Activated CD4-positive, alpha-beta T cell treated with anti-CD3 and anti-CD28 coated beads, Interleukin-2, amount 10 ng/mL, durations not matched to agents 24 days and 14 days (primary cell): ENCODE data around the gene SGMS2. TPM values are rescaled to one million over a fixed set of nuclear protein-coding genes. Genes with fewer than 3 reads are reported as not detected.

Experiments used
- DNase-seq: peaks from one replicate; pipeline ENCODE4 v3.0.0; 2022
- H3K27ac Mint-ChIP-seq: one replicate; pipeline ENCODE4 v1.8.0; 2022; ENCODE audit warnings: mild to moderate bottlenecking, mixed read lengths
- H3K27me3 Mint-ChIP-seq: one replicate; pipeline ENCODE4 v1.8.0; 2022; ENCODE audit warnings: mixed read lengths
- H3K36me3 Mint-ChIP-seq: one replicate; pipeline ENCODE4 v1.8.0; 2022; ENCODE audit warnings: low read depth, mild to moderate bottlenecking, mixed read lengths
- H3K4me1 Mint-ChIP-seq: one replicate; pipeline ENCODE4 v1.8.0; 2021; ENCODE audit warnings: mixed read lengths
- H3K4me3 Mint-ChIP-seq: one replicate; pipeline ENCODE4 v1.8.0; 2022; ENCODE audit warnings: mild to moderate bottlenecking, moderate library complexity, mixed read lengths
- H3K9me3 Mint-ChIP-seq: one replicate; pipeline ENCODE4 v1.8.0; 2021; ENCODE audit warnings: mixed read lengths
- intact Hi-C: fragments of 100-400 bp; cut with micrococcal nuclease; formaldehyde crosslinking; loops from one replicate; pipeline ENCODE4 v1.15.1; 2023
- total RNA-seq: library from RNA; stranded (reverse); gene quantifications from 2 replicates; pipeline ENCODE4 v1.2.3, GENCODE V29; 2022

Gene SGMS2
- total RNA-seq, 1 donor from 2014 or later: 0.72 TPM

GRCh38 chr4:107837776-107838618, 13.3 kb downstream of the SGMS2 start:
- Mint-ChIP-seq H3K9me3 (peaks cover 3% of the 10 kb centered on the region), H3K27ac (no peak overlapping the region), H3K27me3 (peaks cover 10% of the 10 kb centered on the region), H3K4me3 (no peak overlapping the region), H3K36me3 (no peaks in the 10 kb centered on the region), H3K4me1 (no peaks in the 10 kb centered on the region)
- DNase-seq: no peak
- intact Hi-C loops: no loop called here

GRCh38 chr4:107838861-107839565, 14.3 kb downstream of the SGMS2 start:
- intact Hi-C loops: no loop called here
- Mint-ChIP-seq H3K4me1 (no peaks in the 10 kb centered on the region), H3K27ac (no peak overlapping the region), H3K27me3 (peaks cover 10% of the 10 kb centered on the region), H3K9me3 (peaks cover 3% of the 10 kb centered on the region), H3K36me3 (no peaks in the 10 kb centered on the region), H3K4me3 (no peak overlapping the region)
- DNase-seq: no peak

- no peaks in the 10 kb centered on the region for H3K4me1 Mint-ChIP-seq
- peaks cover 3% of the 10 kb centered on the region for H3K9me3 Mint-ChIP-seq
Measured at GRCh38 chr4:107843391-107843790, 18.7 kb downstream of the SGMS2 start.

GRCh38 chr4:107845681-107846080, 20.9 kb downstream of the SGMS2 start:
- Mint-ChIP-seq H3K4me1 (no peaks in the 10 kb centered on the region), H3K9me3 (peaks cover 3% of the 10 kb centered on the region), H3K36me3 (no peaks in the 10 kb centered on the region), H3K27me3 (peaks cover 6% of the 10 kb centered on the region), H3K27ac (no peak overlapping the region), H3K4me3 (no peak overlapping the region)
- no peak for DNase-seq
- intact Hi-C loops: no loop called here

More at GRCh38 chr4:107843391-107843790, 18.7 kb downstream of the SGMS2 start:
- intact Hi-C loops: no loop called here
- Mint-ChIP-seq H3K27ac (no peak overlapping the region), H3K4me3 (no peak overlapping the region), H3K36me3 (no peaks in the 10 kb centered on the region), H3K27me3 (peaks cover 10% of the 10 kb centered on the region)
- no peak for DNase-seq

GRCh38 chr4:107850438-107850837, 25.7 kb downstream of the SGMS2 start:
- no peaks in the 10 kb centered on the region for H3K36me3 Mint-ChIP-seq
- DNase-seq: no peak
- H3K9me3 Mint-ChIP-seq: no peaks in the 10 kb centered on the region
- H3K4me1 Mint-ChIP-seq: no peaks in the 10 kb centered on the region
- H3K4me3 Mint-ChIP-seq: no peak overlapping the region
- intact Hi-C loops: no loop called here
- no peak overlapping the region for H3K27ac Mint-ChIP-seq
- peaks cover 5% of the 10 kb centered on the region for H3K27me3 Mint-ChIP-seq

GRCh38 chr4:107853444-107854355, 29.0 kb downstream of the SGMS2 start:
- H3K4me3 Mint-ChIP-seq: no peak overlapping the region
- no peaks in the 10 kb centered on the region for H3K4me1 Mint-ChIP-seq
- H3K36me3 Mint-ChIP-seq: no peaks in the 10 kb centered on the region
- H3K9me3 Mint-ChIP-seq: no peaks in the 10 kb centered on the region
- H3K27ac Mint-ChIP-seq: no peak overlapping the region
- H3K27me3 Mint-ChIP-seq: peaks cover 19% of the 10 kb centered on the region
- DNase-seq: no peak
- intact Hi-C loops: no loop called here

GRCh38 chr4:107854356-107855022, 29.8 kb downstream of the SGMS2 start:
- H3K4me1 Mint-ChIP-seq: no peaks in the 10 kb centered on the region
- no peaks in the 10 kb centered on the region for H3K9me3 Mint-ChIP-seq
- H3K4me3 Mint-ChIP-seq: no peak overlapping the region
- intact Hi-C loops: no loop called here
- no peak for DNase-seq
- H3K27me3 Mint-ChIP-seq: peaks cover 20% of the 10 kb centered on the region
- H3K36me3 Mint-ChIP-seq: no peaks in the 10 kb centered on the region
- H3K27ac Mint-ChIP-seq: no peak overlapping the region

- Mint-ChIP-seq H3K9me3 (no peaks in the 10 kb centered on the region), H3K4me1 (no peaks in the 10 kb centered on the region), H3K36me3 (no peaks in the 10 kb centered on the region), H3K4me3 (no peak overlapping the region), H3K27me3 (peaks cover 21% of the 10 kb centered on the region), H3K27ac (no peak overlapping the region)
- DNase-seq: no peak
- intact Hi-C loops: no loop called here
Measured at GRCh38 chr4:107855723-107856122, 31.0 kb downstream of the SGMS2 start.

GRCh38 chr4:107856901-107857300, 32.2 kb downstream of the SGMS2 start:
- no peak overlapping the region for H3K27ac Mint-ChIP-seq
- DNase-seq: no peak
- H3K36me3 Mint-ChIP-seq: no peaks in the 10 kb centered on the region
- no peaks in the 10 kb centered on the region for H3K4me1 Mint-ChIP-seq
- H3K9me3 Mint-ChIP-seq: no peaks in the 10 kb centered on the region
- no peak overlapping the region for H3K4me3 Mint-ChIP-seq
- peaks cover 21% of the 10 kb centered on the region for H3K27me3 Mint-ChIP-seq
- intact Hi-C loops: no loop called here

GRCh38 chr4:107857741-107858140, 33.0 kb downstream of the SGMS2 start:
- Mint-ChIP-seq H3K36me3 (no peaks in the 10 kb centered on the region), H3K27ac (no peak overlapping the region)
- no peak for DNase-seq

GRCh38 chr4:107858158-107858742, 33.5 kb downstream of the SGMS2 start:
- H3K4me1 Mint-ChIP-seq: peaks cover 9% of the 10 kb centered on the region
- H3K36me3 Mint-ChIP-seq: no peaks in the 10 kb centered on the region
- peaks cover 21% of the 10 kb centered on the region for H3K27me3 Mint-ChIP-seq
- DNase-seq: no peak
- no peak overlapping the region for H3K4me3 Mint-ChIP-seq
- H3K27ac Mint-ChIP-seq: no peak overlapping the region
- no peaks in the 10 kb centered on the region for H3K9me3 Mint-ChIP-seq
- intact Hi-C loops: no loop called here

More at GRCh38 chr4:107857741-107858140, 33.0 kb downstream of the SGMS2 start:
- Mint-ChIP-seq H3K9me3 (no peaks in the 10 kb centered on the region), H3K4me3 (no peak overlapping the region), H3K27me3 (peaks cover 21% of the 10 kb centered on the region), H3K4me1 (peaks cover 4% of the 10 kb centered on the region)
- intact Hi-C loops: no loop called here

- no peaks in the 10 kb centered on the region for H3K36me3 Mint-ChIP-seq
- H3K9me3 Mint-ChIP-seq: no peaks in the 10 kb centered on the region
- no peak overlapping the region for H3K4me3 Mint-ChIP-seq
- H3K27ac Mint-ChIP-seq: peak overlapping the region; percentile 13
- intact Hi-C loops: no loop called here
- H3K27me3 Mint-ChIP-seq: peaks cover 7% of the 10 kb centered on the region
- peak; percentile 58 for DNase-seq
- H3K4me1 Mint-ChIP-seq: peaks cover 9% of the 10 kb centered on the region
Measured at GRCh38 chr4:107862658-107863057, 37.9 kb downstream of the SGMS2 start.

- intact Hi-C loops: no loop called here
- DNase-seq: no peak
- Mint-ChIP-seq H3K9me3 (no peaks in the 10 kb centered on the region), H3K4me1 (peaks cover 9% of the 10 kb centered on the region), H3K27me3 (peaks cover 3% of the 10 kb centered on the region), H3K4me3 (no peak overlapping the region), H3K36me3 (no peaks in the 10 kb centered on the region), H3K27ac (no peak overlapping the region)
Measured at GRCh38 chr4:107863416-107863815, 38.7 kb downstream of the SGMS2 start.
